Activated T-cell treated with anti-CD3 and anti-CD28 coated beads, Interleukin-2, amount 50 U/mL, for 48 hours (primary cell): ENCODE measurements around the gene KANSL1L.

Experiments
- DNase-seq, 2 experiments: peaks; one replicate each; pipeline ENCODE4 v3.0.0-alpha.2; 2020

The KANSL1L gene

GRCh38 chr2:210063306-210063705, 107.9 kb downstream of the KANSL1L start:
- DNase-seq, result no peak

DNA sequence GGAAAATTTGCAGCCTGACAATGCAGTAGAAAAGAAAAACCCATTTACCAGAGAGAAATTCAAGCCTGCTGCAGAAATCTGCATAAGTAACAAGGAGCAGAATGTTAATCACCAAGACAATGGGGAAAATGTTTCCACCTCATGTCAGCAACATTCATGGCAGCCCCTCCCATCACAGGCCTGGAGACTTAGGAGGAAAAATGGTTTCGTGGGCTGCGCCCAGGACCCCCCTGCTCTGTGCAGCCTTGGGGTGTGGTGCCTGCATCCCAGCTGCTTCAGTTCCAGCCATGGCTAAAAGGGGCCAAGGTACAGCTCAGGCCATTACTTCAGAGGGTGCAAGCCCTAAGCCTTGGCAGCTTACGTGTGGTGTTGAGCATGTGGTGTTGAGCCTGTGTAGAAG, 115.4 kb downstream of the KANSL1L start:
- no peak for DNase-seq

- no peak for DNase-seq
Measured at GRCh38 chr2:210054696-210055095, 116.5 kb downstream of the KANSL1L start.

GRCh38 chr2:210050885-210051284, 120.3 kb downstream of the KANSL1L start:
- no peak for DNase-seq

GRCh38 chr2:210049831-210050230, 121.4 kb downstream of the KANSL1L start:
- DNase-seq, result no peak

DNA sequence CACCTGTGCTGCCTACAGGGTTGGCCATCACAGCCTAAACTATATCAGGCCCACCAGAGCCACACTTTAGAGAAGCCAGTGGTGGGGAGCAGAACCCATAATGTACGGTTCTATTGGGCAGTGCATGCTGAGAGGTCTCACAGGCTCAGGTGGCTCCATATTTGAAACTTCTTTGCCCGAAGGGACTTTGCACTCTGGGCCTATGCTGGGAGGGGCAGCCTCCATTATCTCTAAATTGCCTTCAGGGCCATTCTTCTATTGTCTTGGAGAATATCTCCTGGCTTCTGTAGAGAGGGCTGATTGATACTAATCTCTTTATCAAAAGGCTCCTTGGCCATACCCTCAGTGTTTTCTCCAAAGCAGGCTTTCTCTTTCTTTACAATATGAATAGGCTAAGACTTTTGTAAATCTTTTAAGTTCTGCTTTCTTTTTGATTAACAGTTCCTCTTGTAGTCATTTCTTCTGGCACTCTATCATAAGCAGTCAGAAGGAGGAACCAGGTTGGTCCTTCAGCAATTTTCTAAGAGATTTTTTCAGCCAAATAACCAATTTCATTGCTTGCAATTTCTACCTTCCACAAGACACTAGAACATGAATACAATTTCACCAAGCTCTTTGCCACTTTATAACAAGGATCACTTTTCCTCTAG, 124.2 kb downstream of the KANSL1L start:
- DNase-seq, result no peak

DNA sequence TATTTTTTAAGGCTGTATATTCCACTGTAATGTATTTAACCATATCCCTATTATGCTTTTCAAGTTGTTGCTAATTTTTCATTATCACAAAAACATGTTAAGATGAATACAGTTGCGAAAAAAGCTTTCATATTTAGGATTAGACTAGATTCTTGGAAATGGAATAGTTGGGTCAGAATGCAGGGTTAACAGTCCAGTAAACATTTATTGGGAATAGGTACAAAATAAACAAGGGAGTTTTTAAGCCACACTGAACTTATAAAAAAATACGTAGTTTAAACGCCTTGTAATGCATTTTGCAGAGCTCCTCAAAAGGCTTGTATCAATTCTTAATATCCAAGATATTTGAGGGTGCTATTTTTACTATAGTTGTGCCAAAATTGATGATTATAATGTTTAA, 133.1 kb downstream of the KANSL1L start:
- no peak for DNase-seq

DNA sequence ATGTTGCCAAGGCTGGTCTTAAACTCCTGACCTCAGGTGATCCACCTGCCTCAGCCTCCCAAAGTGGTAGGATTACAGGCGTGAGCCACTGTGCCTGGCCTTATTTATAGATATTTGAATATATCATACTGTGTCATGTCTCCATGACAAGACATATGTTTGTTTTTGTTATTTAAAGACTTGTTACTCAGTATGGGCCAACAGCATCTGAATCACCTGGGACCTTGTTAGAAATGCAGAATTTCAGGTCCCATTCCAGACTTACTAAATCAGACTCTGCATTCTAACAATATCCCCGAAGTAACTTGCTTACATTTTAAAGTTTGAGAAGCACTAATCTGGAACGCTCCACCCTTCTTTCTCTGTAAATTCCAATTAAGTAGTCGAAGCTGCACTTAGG, 135.5 kb downstream of the KANSL1L start:
- no peak for DNase-seq

DNA sequence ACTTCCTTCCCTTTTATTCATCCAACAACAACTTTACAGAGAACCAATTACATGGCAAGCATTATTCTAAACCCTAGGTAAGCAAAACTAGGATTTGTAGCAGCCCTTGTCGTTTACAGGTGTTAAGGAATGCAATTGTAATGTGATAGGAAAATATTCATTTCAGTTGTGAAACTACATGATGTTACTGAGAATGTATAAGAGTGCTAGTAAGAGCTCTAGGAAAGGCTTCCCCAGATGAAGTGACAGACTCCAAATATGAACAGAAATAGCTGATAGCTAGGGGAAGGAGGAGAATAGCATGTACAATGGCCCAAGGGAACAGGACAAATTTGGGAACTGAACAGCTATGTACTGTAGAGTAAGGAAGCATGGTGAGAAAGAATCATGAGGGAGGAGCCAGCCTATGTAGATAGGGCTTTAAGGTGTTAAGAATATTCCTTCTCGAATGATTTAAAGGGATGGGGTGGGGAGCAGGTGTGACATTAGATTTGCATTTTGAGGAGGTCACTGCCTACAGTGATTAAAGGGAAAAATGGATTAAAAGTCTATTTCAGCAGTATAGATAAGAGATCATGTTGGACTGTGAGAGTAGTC, 137.0 kb downstream of the KANSL1L start:
- no peak for DNase-seq

GRCh38 chr2:210028178-210028577, 143.0 kb downstream of the KANSL1L start:
- DNase-seq, result no peak

DNA sequence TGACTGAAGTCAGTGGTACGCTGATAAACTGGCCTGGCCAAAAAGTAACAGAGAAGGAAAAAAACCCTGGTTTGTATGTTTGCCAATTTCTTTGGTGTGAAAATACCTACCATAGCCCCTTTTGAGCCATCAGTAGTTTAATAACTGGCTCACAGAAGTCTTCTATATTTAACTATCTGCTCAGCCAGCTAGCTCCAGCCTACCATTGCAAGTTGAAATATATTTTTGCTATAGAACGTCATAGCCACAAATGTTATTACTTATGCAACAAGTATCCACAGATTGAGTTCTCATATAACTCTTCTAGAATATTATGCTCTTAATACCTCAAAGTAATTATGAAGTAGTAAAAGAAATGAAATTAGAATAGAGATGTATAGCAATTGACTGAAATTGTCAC, 143.6 kb downstream of the KANSL1L start:
- DNase-seq, result no peak

DNA sequence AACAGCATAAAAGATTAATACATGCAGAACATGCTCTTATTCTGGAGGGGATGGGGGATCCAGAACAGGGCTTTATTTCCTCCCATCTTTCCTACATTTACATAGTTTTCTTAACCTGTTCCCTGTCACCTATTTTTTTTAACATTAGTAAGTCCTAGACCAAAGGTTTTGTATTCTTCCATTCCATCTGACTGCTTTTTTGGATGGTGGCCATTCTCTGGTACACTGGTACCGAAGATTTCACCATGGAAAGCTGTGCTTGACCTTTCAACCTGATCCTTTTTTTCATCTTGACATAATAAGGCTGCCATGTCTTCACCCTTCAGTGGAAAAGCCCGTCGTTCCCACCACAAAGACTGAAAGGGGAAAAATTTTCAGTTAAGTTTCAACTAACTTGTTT, 148.4 kb downstream of the KANSL1L start:
- DNase-seq, result no peak

DNA sequence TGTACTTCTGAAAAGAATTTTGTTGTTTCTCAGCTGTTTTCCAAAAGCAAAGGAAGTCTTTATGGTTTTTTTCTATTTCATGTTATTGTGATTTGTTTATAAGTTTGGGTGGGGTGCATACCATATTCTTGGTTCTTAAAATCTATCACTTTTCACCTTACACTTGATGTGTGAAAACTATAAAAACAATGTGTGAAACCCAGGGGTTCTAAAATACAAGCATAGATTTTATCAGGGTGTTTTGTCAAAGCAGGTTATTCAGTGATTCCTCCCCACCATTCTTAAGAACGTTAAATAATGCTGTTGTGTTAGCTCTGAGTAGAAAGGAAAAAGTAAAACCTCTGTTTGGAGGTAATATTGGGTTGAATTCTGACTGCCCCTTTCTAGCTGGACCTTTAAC, 151.1 kb downstream of the KANSL1L start:
- DNase-seq, result no peak

DNA sequence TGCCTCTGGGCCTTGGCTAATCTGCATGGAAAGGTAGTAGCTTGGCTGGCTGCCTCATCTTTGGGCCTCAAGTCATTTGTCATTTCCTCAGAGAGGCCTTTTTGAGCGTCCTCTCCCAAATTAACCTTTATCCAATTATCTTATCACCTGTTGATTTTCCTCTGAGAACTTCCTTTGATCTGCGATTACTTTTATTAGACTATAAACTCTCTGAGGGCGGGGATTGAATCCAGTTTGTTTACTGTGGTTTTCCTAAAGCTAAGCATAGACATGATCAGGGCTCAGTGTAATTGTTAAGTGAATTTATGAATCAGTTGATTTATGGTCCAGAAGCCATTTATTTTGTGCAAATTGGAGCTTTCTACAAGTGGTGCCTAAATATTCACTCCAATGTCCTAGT, 161.3 kb downstream of the KANSL1L start:
- DNase-seq, result no peak

DNA sequence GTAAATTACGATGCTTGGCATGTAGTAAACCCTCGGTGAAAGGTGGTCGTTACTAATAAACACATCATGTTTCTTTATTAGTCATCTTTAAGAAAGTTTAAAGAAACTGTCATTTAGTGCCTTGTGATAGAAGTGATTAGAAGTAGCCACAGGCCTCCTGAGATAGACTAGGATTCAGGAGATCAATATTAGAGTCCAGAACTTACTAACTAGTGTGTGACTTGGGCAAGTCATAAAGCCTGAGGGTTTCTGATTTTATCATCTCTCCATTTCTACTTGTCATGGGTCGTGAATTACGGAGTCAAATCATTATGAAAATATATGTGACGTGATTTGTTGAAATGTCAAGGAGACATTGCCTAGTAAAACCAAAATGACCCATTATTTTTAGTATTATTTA, 162.1 kb downstream of the KANSL1L start:
- DNase-seq, result no peak

- no peak for DNase-seq
Measured at GRCh38 chr2:210007895-210008294, 163.3 kb downstream of the KANSL1L start.

DNA sequence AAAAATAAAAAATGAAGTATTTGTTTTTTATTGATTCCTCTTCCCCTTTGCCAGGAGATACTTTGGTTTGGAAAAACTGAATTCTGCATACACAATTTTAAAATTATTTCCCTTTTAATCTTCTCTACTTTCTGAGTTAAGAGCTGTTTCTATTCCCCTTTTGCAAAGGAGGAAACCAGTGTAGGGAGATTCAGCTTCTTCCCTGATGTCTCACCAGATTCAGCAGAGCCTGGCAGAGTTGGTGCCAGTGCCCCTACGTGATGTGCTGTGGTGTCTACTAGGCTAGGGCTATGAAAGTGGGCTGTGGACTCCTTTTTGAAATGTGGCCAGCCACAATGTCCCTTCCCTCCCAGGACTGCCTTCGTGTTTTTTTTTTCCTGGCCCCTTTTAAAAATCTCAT, 166.3 kb downstream of the KANSL1L start:
- no peak for DNase-seq

GRCh38 chr2:210003359-210003758, 167.8 kb downstream of the KANSL1L start:
- no peak for DNase-seq

GRCh38 chr2:210002158-210003157, 168.8 kb downstream of the KANSL1L start, which contains the start of gene RPE:
Gene RPE, plus strand, starts transcription at chr2:210002638. Its CDS starts 24 bp downstream, at chr2:210002662.
- peak; percentile 98 to 99 for DNase-seq

DNA sequence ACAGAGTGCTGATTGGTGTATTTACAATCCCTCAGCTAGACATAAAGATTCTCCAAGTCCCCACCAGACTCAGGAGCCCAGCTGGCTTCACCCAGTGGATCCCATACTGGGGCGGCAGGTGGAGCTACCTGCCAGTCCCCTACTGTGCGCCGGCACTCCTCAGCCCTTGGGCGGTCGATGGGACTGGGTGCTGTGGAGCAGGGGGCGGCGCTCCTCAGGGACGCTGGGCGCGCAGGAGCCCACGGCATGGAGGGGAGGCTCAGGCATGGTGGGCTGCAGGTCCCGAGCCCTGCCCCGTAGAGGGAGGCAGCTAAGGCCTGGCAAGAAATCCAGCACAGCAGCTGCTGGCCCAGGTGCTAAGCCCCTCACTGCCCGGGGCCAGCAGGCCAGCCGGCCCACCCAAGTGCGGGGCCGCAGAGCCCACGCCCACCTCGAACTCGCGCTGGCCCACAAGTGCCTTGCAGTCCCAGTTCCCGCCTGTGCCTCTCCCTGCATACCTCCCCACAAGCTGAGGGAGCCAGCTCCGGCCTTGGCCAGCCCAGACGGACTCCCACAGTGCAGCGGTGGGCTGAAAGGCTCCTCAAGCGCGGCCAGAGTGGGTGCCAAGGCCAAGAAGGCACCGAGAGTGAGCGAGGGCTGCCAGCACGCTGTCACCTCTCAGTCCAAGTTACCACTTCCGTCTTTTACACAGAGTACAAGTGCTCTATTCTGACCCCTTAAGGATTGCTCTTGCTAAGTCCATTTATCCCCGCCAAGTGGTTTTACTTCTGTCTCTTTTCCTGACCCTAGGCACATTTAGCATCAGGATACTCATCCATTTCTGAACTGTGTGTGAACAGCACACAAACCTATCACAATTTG, 170.5 kb downstream of the KANSL1L start:
- no peak for DNase-seq

- DNase-seq, result no peak
Measured at GRCh38 chr2:209998596-209998995, 172.6 kb downstream of the KANSL1L start.

DNA sequence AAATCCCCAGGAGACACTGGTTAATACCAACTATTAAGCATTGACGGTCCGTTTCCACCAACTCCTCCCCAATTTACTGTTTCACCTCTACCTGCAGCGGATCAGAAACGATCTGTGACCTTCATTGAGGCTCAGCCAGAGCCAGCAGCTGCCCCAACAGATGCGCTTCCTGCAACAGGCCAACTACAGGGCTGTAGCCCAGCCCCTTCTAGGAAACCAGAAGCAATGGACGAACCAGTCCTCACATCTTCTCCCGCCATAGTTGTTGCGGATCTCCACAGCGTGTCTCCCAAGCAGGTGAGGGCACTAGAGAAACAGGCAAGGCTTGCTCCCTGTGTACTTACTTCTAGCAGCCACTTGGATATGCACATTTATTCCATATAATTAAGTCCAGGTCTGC, 177.2 kb downstream of the KANSL1L start:
- no peak for DNase-seq

DNA sequence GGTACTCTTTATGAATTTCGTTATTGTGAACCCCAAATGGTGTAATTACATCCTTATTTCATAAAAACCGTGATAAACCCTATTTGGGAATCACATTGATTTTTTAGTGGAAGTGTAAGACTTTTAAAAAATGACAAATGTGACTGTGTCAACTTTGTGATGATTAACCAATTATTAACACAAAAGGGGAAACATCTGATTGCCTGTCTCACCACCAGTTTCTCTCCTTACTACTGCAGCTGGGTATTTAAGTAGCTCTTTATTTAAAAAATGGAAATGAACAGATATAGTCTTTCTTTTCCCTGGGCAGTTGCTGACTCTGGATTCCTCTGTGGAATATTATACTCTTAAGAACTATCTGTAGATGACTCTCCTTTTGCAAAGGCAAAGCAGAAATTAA, 180.4 kb downstream of the KANSL1L start:
- no peak for DNase-seq
